WI38 (cell line): ENCODE results near the gene KCNMB1.

Experiments
- H3K4me3 ChIP-seq: 2 replicates; pipeline ENCODE4 v1.5.1; 2011; ENCODE audit warnings: low read depth, mild to moderate bottlenecking, control low read depth, low read length
- TF ChIP-seq, protein P1 (sequence below): IDR thresholded peaks from 2 replicates; pipeline ENCODE4 v1.5.1; 2012; ENCODE audit warnings: low read depth, mild to moderate bottlenecking, control low read depth, low read length

KCNMB1 gene

GRCh38 chr5:170343177-170343576, 46.0 kb downstream of the KCNMB1 start:
- TF ChIP-seq, protein P1, sequence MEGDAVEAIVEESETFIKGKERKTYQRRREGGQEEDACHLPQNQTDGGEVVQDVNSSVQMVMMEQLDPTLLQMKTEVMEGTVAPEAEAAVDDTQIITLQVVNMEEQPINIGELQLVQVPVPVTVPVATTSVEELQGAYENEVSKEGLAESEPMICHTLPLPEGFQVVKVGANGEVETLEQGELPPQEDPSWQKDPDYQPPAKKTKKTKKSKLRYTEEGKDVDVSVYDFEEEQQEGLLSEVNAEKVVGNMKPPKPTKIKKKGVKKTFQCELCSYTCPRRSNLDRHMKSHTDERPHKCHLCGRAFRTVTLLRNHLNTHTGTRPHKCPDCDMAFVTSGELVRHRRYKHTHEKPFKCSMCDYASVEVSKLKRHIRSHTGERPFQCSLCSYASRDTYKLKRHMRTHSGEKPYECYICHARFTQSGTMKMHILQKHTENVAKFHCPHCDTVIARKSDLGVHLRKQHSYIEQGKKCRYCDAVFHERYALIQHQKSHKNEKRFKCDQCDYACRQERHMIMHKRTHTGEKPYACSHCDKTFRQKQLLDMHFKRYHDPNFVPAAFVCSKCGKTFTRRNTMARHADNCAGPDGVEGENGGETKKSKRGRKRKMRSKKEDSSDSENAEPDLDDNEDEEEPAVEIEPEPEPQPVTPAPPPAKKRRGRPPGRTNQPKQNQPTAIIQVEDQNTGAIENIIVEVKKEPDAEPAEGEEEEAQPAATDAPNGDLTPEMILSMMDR: no peak
- no peak overlapping the region for H3K4me3 ChIP-seq

DNA sequence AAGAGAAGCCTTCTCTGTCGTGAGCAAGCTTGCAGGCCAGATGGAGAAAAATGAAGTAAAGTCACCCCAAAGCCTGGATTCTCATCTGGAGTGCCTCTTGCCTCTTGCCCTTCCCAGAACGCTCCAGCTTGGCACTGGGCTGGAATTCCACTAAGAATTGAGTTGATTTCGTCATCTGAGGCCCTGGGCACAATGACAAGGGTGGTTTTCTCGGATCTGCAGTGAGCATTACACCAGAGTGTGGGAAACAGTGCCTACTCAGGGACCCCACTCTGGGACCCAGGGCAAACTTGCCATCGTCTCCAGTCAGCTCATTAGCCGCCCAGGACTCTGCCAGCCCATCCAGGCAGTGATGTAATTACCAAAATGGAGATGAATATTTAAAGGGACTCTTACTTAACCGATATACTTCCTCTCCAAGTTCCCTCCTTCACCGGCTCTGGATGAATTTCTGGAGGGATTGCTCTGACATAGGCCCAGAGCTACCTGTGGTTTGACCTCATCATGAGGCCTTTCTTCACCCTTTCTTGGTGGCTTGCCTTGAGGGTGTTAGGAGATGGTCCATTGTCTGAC, 46.9 kb downstream of the KCNMB1 start:
- H3K4me3 ChIP-seq: no peak overlapping the region
- TF ChIP-seq, protein P1: no peak

GRCh38 chr5:170341545-170341944, 47.6 kb downstream of the KCNMB1 start:
- H3K4me3 ChIP-seq: no peak overlapping the region
- TF ChIP-seq, protein P1: no peak

- TF ChIP-seq, protein P1: no peak
- no peak overlapping the region for H3K4me3 ChIP-seq
These were observed 49.4 kb downstream of the KCNMB1 start for GRCh38 chr5:170339780-170340167.

DNA sequence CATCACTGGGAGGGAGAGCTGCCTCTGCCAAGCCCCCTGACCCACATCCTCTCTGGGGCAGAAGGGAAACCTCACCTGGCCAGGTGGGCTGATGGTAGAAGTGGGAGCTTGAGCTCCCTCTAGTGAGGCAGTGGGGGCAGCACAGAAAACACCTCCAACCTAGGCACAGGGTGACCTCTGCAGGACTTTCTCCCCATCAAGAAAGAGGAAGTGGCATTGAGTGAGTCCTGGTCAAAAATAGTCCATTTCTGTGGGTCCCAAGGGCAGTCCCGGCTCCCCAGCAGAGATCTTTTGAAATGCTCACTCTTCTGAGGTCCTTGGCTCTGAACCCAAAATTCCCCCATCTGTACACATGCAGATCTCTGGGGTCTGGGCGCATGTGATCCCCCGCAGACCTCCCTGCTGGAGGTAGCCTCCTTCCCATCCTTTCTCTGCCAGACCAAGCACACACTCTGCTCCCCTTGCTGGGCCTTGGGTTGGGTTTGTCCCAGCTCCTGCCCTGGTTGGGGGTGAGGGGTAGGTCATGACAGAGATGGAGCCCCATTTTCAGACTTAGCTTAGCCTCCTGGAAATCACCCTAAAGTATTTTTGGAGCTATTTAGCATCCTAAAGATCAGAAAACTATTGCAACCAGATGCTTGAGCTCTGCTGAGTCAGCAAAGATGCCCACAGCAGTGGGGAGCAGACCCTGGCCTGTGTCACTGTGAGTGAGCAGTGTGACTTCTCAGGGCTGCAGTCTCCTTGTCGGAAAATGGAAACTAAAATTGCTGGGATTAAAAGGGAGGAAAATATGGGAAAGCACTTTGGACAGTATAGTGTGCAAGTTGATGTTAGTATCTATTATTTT, 50.0 kb downstream of the KCNMB1 start:
- no peak overlapping the region for H3K4me3 ChIP-seq
- TF ChIP-seq, protein P1: no peak

GRCh38 chr5:170338291-170338690, 50.9 kb downstream of the KCNMB1 start:
- TF ChIP-seq, protein P1: no peak
- no peak overlapping the region for H3K4me3 ChIP-seq

DNA sequence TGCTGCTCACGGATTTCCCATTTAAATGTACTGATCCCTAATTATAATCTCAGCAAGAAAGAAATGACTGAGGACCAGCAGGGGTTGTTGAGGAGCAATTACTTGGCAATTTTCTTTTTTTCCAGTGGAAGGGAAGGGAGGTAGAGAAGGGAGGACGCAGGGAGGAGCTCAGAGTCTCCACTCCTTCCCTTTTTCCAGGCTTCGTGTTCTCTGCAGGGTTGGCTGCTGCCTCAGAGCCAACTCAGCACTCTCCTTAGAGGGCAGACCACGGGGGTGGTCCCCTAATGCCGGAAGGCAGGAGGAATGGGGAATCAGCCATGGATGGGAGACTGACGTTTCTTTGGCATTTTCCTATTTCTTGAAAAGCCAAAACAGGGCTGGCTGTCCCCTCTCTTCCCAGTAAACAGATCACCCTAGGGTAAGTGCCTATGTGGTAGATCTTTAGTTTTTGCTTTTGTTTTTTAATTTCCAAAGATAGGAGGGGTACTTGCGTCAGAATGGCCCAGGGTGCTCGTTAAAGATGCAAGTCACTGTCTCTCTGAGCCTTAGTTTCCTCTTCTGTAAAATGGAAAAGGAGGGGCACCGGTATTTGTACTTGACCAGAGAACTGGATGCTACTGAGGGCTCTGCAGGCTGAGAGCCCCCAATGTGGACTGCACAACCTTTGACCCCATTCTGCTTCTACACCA, 52.0 kb downstream of the KCNMB1 start:
- H3K4me3 ChIP-seq: no peak overlapping the region
- TF ChIP-seq, protein P1: no peak
